CD1c-positive myeloid dendritic cell (primary cell): Measurements from ENCODE around the gene ZC3H7A.

Experiments used
- DNase-seq: peaks from one replicate; pipeline ENCODE4 v3.0.0-alpha.2; 2016; ENCODE audit errors: extremely low spot score

Gene ZC3H7A

DNA sequence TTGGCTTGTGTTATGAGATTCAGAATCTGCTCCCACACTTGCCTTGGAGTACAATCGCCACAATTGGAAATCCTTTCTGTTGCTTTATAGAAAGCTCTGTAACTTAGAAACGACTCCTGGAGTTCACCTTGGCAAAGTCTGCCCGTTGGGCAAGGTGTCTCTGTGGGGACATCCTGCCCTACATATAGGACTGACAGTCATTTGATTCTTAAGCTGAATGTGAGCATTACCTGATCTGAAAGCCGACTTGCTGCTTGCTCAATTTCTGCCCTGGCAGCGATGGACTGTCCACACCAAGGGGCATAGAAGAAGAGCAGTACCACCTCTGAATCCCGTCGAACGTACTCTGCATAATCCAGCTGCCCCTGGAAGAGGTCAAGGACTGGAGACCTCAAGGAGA lies 61.3 kb downstream of the ZC3H7A start:
- DNase-seq = no peak

DNA sequence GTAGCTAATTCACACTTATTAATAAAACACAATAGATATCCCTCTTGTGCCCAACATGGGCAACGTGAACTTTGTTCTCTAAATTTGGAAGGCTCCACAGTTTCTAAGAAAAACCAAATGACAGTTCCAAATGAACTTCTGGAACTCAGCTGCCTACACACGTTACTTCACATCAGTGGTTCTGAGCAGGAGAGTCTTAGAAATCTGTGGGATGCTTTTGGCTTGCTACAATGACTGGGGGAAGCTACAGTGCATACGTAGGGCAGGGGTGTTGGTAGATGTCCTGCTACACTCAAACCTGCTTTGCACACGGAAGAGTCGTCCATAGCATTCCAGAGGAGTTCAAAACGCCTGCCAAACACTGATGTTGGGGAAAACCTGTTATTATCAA lies 62.4 kb downstream of the ZC3H7A start:
- DNase-seq = peak; percentile 56

DNA sequence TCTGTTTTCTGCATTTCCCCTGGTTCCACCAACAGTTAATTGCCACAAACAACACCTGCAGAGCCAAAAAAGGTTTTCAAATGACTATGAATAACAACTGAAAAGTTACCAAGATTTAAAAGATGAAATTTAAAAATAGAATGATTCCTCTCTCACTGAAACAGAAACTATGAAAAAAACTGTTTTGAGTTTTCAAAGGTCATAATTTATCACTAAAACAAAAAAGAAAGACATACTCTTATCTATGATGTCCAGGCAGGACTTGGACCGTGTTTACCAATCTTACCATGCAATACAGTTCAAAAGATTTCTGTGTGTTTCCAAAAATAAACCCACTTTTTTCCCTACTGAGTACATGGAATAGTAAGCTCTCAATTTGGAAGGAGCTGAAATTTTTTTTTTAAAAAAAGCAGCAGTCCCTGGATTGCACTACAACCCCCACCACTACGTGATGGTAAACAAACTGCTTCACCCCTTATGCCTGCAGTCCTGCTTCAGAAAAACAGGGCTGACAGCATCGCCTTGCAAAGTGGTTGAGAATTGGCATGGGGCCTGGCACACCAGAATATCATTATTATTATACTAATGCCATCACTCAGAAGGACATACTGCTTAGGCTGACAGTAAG lies 62.9 kb downstream of the ZC3H7A start:
- no peak for DNase-seq

DNA sequence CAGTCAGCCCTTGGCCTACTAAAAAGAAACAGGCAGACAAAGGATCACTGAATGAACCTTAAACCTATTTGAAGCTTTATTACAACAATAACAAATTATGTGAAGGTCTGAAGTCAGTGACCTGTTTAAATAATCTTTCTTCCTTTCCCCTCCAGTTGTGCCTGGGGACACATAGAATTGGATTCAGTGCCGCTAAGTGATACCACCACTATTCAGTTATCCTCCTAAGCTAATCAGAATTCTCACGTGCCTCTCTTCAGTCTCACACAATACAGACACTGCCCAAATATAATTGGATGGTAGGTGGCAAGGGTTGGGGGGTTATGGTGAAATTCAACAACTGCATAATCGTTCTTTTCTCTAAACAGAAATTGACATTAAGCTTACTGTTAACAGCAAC lies 65.8 kb downstream of the ZC3H7A start:
- DNase-seq = no peak

GRCh38 chr16:11729787-11730186 lies 67.3 kb downstream of the ZC3H7A start:
- no peak for DNase-seq

GRCh38 chr16:11727796-11728543 lies 69.1 kb downstream of the ZC3H7A start:
- DNase-seq = peak; percentile 56

- DNase-seq = no peak
Observed at GRCh38 chr16:11726008-11726407, 71.0 kb downstream of the ZC3H7A start.

GRCh38 chr16:11725457-11725856 lies 71.6 kb downstream of the ZC3H7A start:
- DNase-seq = no peak

GRCh38 chr16:11722468-11722808 lies 74.6 kb downstream of the ZC3H7A start:
- no peak for DNase-seq

DNA sequence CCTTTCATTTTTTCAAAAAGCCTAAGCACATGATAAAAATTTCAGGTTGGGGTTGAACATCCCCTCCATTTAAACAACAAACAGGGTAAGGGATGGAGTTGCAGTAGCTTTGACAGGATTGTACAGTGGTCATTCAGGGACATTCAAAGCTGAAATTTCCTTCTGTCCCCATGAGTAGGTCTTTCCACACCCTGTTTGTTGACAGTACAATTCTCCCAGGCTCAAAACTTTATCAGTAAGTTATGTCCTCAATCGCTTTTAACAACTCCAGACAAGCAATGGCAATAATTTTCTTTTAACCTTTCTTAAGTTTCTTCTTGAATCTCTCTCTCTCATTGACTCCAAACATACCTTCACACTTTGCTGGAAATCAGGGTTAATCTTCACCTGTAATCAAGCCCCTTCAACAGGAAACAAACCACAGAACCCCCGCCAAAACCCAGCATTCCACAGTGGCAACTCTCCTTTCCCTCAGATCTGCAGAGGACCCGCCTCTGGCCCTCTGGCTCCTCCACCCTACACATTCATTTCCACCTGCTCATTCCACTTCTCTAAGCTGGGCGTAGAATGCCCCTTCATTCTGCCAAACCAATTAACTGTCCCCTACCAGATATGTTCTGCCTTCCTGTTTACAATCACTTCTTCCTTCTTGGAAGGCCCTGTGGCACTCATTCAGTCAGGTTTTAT lies 75.1 kb downstream of the ZC3H7A start:
- no peak for DNase-seq

DNA sequence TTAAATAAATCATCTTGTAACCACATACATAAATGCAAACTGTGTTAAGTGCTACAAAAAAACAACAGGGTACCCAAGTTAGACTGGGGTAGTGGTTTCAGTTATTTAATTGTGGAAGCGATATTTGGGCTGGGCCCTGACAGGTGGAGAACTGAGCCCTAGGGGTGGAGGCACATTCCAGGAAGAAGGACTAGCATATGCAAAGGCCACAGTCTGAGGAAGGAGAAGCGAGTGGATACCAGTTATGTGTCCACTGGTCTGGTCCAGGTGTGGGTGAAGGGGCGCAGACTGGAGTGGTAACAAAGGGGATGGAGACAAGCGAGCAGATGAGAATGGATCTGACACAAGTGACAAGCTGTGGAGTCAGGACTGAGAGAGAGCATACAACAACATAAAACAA lies 77.3 kb downstream of the ZC3H7A start:
- DNase-seq = no peak

DNA sequence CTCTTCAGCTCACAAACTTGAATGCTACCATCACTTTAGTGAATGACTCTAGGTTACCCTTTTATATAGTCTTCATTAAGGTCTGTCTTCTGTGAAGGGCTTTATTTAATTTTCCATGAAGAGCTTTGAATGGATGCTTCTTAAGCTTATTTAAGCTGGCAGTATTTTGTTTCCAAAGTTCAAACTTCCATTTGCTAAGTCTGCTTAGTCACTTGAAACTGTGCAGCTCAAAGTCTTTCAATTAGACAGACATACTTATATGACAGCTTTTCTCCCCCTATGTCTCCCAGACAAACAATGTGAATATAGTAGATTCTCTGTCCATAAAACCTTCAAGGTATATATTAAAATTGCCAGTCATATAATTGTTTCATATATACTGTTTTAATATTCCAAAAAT lies 77.9 kb downstream of the ZC3H7A start:
- DNase-seq = no peak

DNA sequence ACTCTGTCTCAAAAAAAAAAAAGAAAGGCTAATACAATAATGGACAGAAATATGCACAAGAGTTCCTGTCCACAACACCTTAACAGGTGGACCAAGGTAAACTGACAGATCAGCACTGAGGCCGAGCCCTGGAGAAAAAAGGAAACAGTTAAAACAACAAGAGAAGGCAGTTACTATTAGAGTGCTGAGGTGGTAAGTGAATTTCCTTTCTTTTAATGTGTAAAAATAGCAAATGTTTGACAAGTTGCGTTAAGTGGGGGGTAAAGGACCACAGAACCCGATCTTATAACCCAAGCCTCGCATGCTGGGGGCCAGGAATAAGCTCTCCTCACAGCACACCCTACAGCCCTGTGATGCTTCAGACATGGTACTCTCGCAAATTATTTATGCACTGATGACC lies 79.2 kb downstream of the ZC3H7A start:
- no peak for DNase-seq

DNA sequence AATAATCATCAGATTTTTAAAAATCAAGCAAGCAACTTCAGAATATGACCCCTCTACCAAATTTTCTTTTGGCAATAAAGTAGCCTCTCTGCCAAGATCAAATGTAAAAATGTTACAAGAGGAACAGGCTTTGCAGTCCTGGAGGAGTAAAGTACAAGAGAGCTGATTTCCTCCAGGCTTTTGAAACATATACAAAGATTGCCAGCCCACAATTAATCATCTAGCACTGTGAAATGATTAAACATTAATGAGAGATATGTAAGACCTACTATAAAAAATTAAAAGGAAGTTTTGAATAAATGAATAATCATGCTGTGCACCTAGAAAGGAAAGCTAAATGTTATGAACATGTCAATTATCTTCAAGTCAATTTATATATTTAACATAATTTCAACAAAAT lies 80.7 kb downstream of the ZC3H7A start:
- no peak for DNase-seq

DNA sequence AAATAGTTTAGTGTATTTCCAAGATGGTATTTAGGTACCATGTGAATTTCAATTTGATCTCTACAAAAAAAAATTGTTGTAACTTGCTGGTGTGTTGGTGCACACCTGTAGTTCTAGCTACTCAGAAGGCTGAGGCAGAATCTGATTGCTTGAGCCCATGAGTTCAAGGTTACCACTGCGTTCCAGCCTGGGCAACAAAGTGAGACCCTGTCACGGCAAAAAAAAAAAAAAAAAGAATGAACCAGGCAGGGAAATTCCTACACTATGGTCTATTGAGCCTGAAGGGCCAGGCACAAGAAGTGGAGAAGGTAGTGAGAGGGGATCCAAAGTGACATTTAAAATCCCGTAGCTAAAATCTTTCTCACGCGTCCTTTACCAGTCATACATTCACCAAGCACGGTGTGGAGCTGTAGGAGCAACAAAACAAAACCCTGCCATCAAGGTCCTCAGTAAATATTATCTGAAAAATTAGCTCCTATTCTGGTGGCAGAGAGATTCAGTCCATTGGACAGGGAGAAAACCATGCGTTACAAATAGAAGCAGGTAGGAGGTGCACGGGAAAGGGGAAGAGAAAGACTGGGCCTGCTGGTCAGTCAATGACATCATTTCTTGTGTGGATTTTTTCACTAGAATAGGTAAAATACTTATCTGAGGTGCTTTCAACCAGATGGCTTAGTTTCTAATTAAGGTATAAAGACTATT lies 81.7 kb downstream of the ZC3H7A start:
- DNase-seq = no peak

GRCh38 chr16:11712122-11712521 lies 84.9 kb downstream of the ZC3H7A start:
- no peak for DNase-seq

- no peak for DNase-seq
Observed at GRCh38 chr16:11711662-11712061, 85.4 kb downstream of the ZC3H7A start.

- no peak for DNase-seq
Observed at GRCh38 chr16:11708421-11708820, 88.6 kb downstream of the ZC3H7A start.

DNA sequence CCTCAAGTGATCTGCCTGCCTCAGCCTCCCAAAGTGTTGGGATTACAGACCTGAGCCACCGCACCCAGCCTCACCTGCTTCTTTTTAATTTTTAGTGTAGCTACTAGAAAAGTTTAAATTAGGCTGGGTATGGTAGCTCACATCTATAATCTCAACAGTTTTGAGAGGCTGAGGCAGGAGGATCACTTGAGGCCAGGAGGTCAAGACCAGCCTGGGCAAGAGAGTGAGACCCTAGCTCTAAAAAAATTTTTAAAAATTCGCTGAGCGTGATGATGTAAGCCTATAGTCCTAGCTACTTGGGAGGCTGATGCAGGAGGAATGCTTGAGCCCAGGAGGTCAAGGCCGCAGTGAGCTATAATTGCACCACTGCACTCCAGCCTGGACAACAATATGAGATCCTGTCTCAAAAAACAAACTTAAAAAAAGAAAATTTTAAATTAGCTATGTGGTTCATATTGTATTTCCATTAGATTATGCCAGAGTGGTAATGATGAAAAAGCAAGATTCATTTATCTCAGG lies 89.3 kb downstream of the ZC3H7A start:
- no peak for DNase-seq

- DNase-seq = no peak
Observed at GRCh38 chr16:11706180-11706742, 90.8 kb downstream of the ZC3H7A start.

DNA sequence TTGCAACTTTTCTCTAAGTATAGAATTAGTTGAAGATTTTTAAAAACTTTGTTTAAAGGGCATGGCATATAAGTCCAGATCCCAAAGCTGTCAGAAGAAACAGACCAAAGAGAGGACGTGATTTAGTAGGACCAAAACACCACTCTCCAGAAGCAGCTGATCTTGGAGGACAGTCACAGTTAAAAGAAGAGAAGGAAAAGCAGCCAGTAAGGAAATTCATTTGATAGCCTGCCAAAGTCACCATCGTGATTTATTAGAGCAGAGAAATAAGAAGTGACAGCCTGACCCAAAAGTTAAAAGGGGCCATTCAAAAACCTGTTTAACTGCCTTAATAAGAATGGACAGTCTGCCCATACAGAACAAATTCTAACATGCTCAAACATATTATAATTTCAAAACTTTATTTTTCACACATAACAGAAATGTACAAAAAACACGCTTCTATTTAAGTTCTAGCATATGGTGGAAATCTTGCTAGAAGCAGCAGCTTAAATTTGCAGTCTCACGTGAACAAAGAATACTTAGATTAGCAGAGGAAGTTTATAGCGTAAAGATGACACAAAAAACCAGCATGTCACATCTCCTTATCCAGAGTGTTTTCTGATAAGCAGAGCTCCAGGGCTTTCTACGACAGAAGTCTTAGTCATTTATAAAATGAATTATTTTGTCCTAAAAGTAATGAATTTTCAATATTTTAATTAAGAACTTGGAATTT lies 91.6 kb downstream of the ZC3H7A start:
- no peak for DNase-seq
